Right atrium auricular region (tissue), 2 donors: Measurements from ENCODE around the gene MYO18A. TPM values are rescaled to one million over a fixed set of nuclear protein-coding genes. Genes with fewer than 3 reads are reported as not detected.
"Not testable (repeated sequence)": the region's sequence is repeated elsewhere in the genome, so short reads cannot be mapped to it uniquely, and the experiment has no call there.

Experiments
- DNase-seq: peaks from one replicate; pipeline ENCODE4 v3.0.0-alpha.2; 2019; ENCODE audit warnings: low spot score
- H3K27ac ChIP-seq, 2 donors: fragments of 200-600 bp; sonication (generic); 1 replicate in 1 of 2; 2 replicates in 1 of 2; pipeline ENCODE4 v1.5.1; 2016 to 2019
- H3K27me3 ChIP-seq, 2 donors: fragments of 200-600 bp; sonication (generic); one replicate each; pipeline versions ENCODE4 v1.5.1 to v1.6.0; 2017 to 2019
- H3K36me3 ChIP-seq: fragments of 200-600 bp; sonication (generic); one replicate; pipeline ENCODE4 v1.5.1; 2016
- H3K4me1 ChIP-seq, 2 donors: fragments of 200-600 bp; sonication (generic); one replicate each; pipeline versions ENCODE4 v1.5.1 to v1.6.0; 2017 to 2019
- H3K4me3 ChIP-seq, 2 donors: fragments of 200-600 bp; sonication (generic); 1 replicate in 1 of 2; 2 replicates in 1 of 2; pipeline ENCODE4 v1.5.1; 2017 to 2019; ENCODE audit warnings: mild to moderate bottlenecking in 1 of 2, moderate library complexity in 1 of 2
- H3K9me3 ChIP-seq, 2 donors: fragments of 200-600 bp; sonication (generic); one replicate each; pipeline ENCODE4 v1.5.1; 2019
- total RNA-seq, 2 donors: library from RNA; depleted of rRNA; stranded (reverse); fragments of >200 nt; gene quantifications; one replicate each; pipeline ENCODE4 v1.1.0, GENCODE V29; 2016
- TF ChIP-seq, protein P1 (sequence below), 2 donors: fragments of 200-600 bp; sonication (generic); IDR thresholded peaks; one replicate each; pipeline ENCODE4 v1.5.1; 2019; ENCODE audit warnings: antibody characterized with exemption in 2 of 2

Gene MYO18A
- total RNA-seq, 2 donors from 2014 or later = 159 to 219 TPM

DNA sequence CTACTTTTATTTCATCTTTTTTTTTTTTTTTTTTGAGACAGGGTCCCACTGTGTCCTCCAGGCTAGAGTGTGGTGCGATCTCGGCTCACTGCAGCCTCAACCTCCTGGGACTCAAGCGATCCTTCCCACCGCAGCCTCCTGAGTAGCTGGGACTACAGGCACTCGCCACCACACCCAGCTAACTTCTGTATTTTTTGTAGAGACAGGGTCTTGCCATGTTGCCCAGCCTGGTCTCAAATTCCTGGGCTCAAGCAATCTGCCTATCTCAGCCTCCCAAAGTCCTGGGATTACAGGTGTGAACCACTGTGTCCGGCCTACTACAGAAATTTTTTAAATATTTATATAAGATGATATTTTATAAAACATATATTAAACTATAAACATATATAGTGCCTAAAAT lies 4.8 kb downstream of the MYO18A start:
- no peaks in the 10 kb centered on the region for H3K36me3 ChIP-seq
- peaks cover 0 to 40% of the 10 kb centered on the region in 2 donors for H3K4me1 ChIP-seq
- TF ChIP-seq, protein P1, sequence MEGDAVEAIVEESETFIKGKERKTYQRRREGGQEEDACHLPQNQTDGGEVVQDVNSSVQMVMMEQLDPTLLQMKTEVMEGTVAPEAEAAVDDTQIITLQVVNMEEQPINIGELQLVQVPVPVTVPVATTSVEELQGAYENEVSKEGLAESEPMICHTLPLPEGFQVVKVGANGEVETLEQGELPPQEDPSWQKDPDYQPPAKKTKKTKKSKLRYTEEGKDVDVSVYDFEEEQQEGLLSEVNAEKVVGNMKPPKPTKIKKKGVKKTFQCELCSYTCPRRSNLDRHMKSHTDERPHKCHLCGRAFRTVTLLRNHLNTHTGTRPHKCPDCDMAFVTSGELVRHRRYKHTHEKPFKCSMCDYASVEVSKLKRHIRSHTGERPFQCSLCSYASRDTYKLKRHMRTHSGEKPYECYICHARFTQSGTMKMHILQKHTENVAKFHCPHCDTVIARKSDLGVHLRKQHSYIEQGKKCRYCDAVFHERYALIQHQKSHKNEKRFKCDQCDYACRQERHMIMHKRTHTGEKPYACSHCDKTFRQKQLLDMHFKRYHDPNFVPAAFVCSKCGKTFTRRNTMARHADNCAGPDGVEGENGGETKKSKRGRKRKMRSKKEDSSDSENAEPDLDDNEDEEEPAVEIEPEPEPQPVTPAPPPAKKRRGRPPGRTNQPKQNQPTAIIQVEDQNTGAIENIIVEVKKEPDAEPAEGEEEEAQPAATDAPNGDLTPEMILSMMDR (IDR thresholded peaks at IDR 0.05) = no peak
- H3K27ac ChIP-seq = no peak overlapping the region
- DNase-seq = no peak
- H3K27me3 ChIP-seq = no peaks in the 10 kb centered on the region
- H3K9me3 ChIP-seq = no peaks in the 10 kb centered on the region
- no peak overlapping the region for H3K4me3 ChIP-seq

DNA sequence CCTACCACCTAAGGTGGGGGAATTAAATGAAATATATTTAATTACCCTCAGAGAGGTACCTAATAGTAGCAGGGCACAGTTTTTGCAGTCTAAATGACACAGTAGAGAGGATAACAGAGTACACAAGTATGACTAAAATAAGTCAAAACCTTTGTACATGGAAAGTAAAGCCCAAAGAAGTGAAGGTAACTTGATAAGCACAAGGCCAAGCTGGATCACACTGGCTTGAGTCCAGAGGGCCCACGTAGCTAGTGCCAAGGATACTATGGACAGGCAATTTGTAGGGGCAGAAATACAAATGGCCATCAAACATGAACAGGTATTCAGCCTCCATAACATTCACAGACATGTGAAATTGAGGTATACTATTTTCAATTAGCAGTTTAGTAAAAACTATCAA lies 7.6 kb downstream of the MYO18A start:
- Histone ChIP-seq H3K27ac (no peak overlapping the region), H3K27me3 (no peaks in the 10 kb centered on the region), H3K36me3 (no peaks in the 10 kb centered on the region), H3K4me1 (peaks cover 0 to 33% of the 10 kb centered on the region in 2 donors), H3K4me3 (no peak overlapping the region), H3K9me3 (no peaks in the 10 kb centered on the region)
- TF ChIP-seq, protein P1 (IDR thresholded peaks at IDR 0.05) = no peak
- no peak for DNase-seq

DNA sequence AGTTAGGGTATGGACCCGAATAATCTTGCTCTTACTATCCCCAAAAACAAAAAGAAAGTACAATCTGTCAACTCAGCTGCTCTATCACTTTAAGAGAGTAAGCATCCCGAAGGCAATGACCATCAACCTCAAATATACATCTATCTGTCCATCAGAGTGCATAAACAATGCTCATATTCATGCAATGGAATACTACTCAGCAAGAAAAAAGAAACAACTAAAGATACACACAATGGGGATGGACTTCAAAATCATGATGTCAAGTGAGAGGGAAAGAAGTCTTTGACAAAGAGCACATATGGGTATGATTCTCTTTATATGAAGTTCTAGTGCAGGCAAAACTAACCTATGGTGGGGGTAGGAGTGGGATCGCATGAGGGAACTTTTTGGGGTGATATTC lies 9.5 kb downstream of the MYO18A start:
- no peaks in the 10 kb centered on the region for H3K9me3 ChIP-seq
- peaks cover 9% of the 10 kb centered on the region for H3K36me3 ChIP-seq
- H3K27ac ChIP-seq = no peak overlapping the region
- no peak overlapping the region for H3K4me3 ChIP-seq
- no peaks in the 10 kb centered on the region for H3K27me3 ChIP-seq
- TF ChIP-seq, protein P1 (IDR thresholded peaks at IDR 0.05) = no peak
- peaks cover 0 to 15% of the 10 kb centered on the region in 2 donors for H3K4me1 ChIP-seq
- no peak for DNase-seq

DNA sequence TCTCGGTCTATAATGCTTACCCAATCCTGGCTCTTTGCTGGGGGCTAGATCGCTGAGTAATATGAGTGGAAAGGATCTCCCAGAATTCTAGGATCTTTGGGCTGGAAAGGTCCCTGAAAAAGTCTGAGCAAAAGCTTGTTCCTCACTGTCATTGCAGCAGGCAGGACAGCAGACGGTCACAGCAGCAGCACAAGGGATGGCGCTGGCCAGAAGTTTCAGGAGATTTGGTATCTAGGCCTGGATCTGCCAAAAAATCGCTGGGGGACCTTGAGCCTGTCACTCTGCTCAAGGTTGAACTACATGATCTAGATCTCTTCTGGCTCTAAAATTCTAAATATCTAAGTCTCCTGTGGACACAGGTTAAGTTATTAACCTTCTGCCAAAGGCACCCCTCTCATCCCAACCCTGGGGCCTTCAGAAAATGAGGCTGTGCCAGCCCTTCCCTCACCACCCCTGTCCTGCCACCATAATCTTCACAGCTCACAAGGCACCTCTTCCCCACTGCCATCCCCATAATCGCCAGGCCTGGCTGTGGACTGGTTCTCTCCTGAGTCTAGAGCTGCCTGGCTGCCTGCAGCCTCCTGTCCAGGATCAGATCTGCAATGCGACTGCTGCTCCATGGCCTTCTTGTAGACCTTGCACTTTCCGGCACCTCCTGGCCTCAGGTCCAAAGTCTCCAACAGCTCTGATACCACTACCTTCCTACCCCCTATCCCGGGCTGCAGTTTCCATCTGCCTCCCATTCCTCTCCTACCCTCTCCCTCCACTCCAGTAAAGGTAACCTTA lies 10.2 kb downstream of the MYO18A start:
- no peak overlapping the region for H3K27ac ChIP-seq
- no peak overlapping the region for H3K4me3 ChIP-seq
- TF ChIP-seq, protein P1 (IDR thresholded peaks at IDR 0.05) = no peak
- peaks cover 0 to 15% of the 10 kb centered on the region in 2 donors for H3K4me1 ChIP-seq
- DNase-seq = no peak
- H3K36me3 ChIP-seq = peaks cover 16% of the 10 kb centered on the region
- no peaks in the 10 kb centered on the region for H3K27me3 ChIP-seq
- H3K9me3 ChIP-seq = no peaks in the 10 kb centered on the region

DNA sequence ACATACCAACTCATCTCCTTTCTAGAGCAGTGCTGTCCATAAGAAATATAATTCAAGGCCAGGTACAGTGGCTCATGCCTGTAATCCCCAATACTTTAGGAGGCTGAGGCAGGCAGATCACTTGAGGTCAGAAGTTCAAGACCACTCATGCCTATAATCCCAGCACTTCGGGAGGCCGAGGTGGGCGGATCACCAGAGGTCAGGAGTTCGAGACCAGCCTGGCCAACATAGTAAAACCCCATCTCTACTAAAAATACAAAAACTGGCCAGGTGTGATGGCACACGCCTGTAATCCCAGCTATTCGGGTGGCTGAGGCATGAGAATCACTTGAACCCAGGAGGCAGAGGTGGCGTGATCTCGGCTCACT lies 11.5 kb downstream of the MYO18A start:
- peaks cover 0 to 18% of the 10 kb centered on the region in 2 donors for H3K4me1 ChIP-seq
- H3K36me3 ChIP-seq = peaks cover 17% of the 10 kb centered on the region
- H3K27ac ChIP-seq, DNase-seq, H3K4me3 ChIP-seq, H3K9me3 ChIP-seq, H3K27me3 ChIP-seq: not testable (repeated sequence)

DNA sequence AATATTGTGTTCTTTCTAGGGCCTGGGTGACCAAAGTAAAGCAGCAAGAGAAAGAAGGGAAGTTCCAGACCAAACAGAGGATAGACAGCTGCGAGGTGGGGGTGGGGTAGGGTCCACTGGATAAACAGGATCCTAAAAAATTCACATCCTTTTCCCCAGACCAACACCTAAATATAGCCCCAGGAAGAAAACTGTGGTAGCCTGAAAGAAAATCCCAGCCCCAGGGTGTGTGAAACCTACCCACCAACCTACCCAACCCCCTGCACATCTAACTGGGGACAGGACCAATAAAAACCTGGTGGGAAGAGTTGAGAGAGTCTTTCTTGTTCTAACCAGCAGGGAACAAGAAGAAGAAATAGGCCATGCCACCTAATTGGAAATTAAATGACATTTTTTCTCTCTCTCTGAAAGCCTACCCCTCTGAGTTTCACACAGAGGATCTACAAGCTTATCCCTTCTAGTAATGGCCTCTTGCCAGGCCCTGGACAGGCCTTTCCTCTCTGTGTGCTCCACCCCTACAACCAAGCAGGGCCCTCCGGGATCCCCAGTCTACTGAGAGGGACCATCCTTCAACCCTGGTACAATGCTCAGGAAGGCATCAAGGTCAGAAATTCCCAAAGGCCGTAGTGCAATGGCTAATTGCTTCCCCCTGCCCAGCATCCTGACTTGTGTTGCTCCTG lies 12.0 kb downstream of the MYO18A start:
- H3K36me3 ChIP-seq = peaks cover 17% of the 10 kb centered on the region
- TF ChIP-seq, protein P1 (IDR thresholded peaks at IDR 0.05) = no peak
- H3K27ac ChIP-seq = no peak overlapping the region
- no peaks in the 10 kb centered on the region for H3K9me3 ChIP-seq
- no peaks in the 10 kb centered on the region for H3K27me3 ChIP-seq
- peaks cover 0 to 23% of the 10 kb centered on the region in 2 donors for H3K4me1 ChIP-seq
- no peak for DNase-seq
- no peak overlapping the region for H3K4me3 ChIP-seq
